Naive thymus-derived CD8-positive, alpha-beta T cell (primary cell): Measurements from ENCODE around the gene FAM3D. TPM values are rescaled to one million over a fixed set of nuclear protein-coding genes. Genes with fewer than 3 reads are reported as not detected.

Experiments
- ATAC-seq, 2 donors: fragments of 150-1000 bp; cut with Tn5 transposase in 1 of 2; sonication (Bioruptor Pico), chemical (Tn5 transposase) in 1 of 2; 1 replicate in 1 of 2; 2 replicates in 1 of 2; pipeline ENCODE4 v1.10.0; 2021; ENCODE audit warnings: mild to moderate bottlenecking in 2 of 2, moderate library complexity in 2 of 2
- POLR2A ChIA-PET: fragments of 350-600 bp; sonication (Branson Sonifier 250); formaldehyde crosslinking; loops from one replicate; lab custom pipeline; 2021; ENCODE audit warnings: antibody characterized with exemption; lab: Charles Lee
- DNase-seq, 10 donors: peaks; one replicate each; pipeline versions ENCODE4 v3.0.0 to v3.0.0-alpha.2; 2020 to 2022
- H3K27ac Mint-ChIP-seq, 10 donors: one replicate each; pipeline ENCODE4 v1.8.0; 2020 to 2022; ENCODE audit warnings: mild to moderate bottlenecking in 10 of 10, mixed read lengths in 10 of 10, moderate library complexity in 4 of 10, inconsistent platforms in 1 of 10
- H3K27me3 Mint-ChIP-seq, 5 donors: one replicate each; pipeline ENCODE4 v1.8.0; 2021 to 2022; ENCODE audit warnings: mixed read lengths in 5 of 5
- H3K36me3 Mint-ChIP-seq, 3 donors: one replicate each; pipeline ENCODE4 v1.8.0; 2020 to 2022; ENCODE audit warnings: mixed read lengths in 3 of 3, mild to moderate bottlenecking in 2 of 3, inconsistent platforms in 1 of 3
- H3K4me1 Mint-ChIP-seq, 4 donors: one replicate each; pipeline ENCODE4 v1.8.0; 2021 to 2022; ENCODE audit warnings: mixed read lengths in 4 of 4
- H3K4me3 Mint-ChIP-seq, 10 donors: one replicate each; pipeline ENCODE4 v1.8.0; 2020 to 2022; ENCODE audit warnings: mild to moderate bottlenecking in 10 of 10, mixed read lengths in 10 of 10, moderate library complexity in 6 of 10, inconsistent platforms in 1 of 10
- H3K9me3 Mint-ChIP-seq, 9 donors: one replicate each; pipeline ENCODE4 v1.8.0; 2020 to 2022; ENCODE audit warnings: mixed read lengths in 9 of 9, mild to moderate bottlenecking in 3 of 9, inconsistent platforms in 1 of 9, moderate library complexity in 1 of 9
- polyA plus RNA-seq, 3 donors: library from polyadenylated mRNA; unstranded; fragments of 300-500 nt; fragmentation: Illumina TruSeq; gene quantifications; one replicate each; pipeline ENCODE4 v1.2.3, GENCODE V29; 2021
- total RNA-seq, 8 experiments: library from RNA in 2 of 8; stranded (reverse) in 2 of 8; gene quantifications; one replicate each; pipeline ENCODE4 v1.2.3 and lab custom pipeline; 2021 to 2026

Gene FAM3D
- total and polyA plus RNA-seq, 5 experiments from 2014 or later, result not detected

GRCh38 chr3:58660998-58661397, 5.6 kb downstream of the FAM3D start:
- Mint-ChIP-seq H3K9me3 (no peaks in the 10 kb centered on the region), H3K36me3 (no peaks in the 10 kb centered on the region), H3K27me3 (peaks cover 2 to 19% (median 13%) of the 10 kb centered on the region in 5 donors), H3K4me3 (no peak overlapping the region), H3K27ac (peak overlapping the region in 1 of 10 donors; percentile 15), H3K4me1 (no peaks in the 10 kb centered on the region)
- DNase-seq (no peak), ATAC-seq (no peak)
- POLR2A ChIA-PET, result no interaction called here

GRCh38 chr3:58659051-58659675, 7.4 kb downstream of the FAM3D start:
- POLR2A ChIA-PET, result no interaction called here
- H3K27ac Mint-ChIP-seq, result no peak overlapping the region
- ATAC-seq, result no peak
- no peaks in the 10 kb centered on the region for H3K9me3 Mint-ChIP-seq
- H3K36me3 Mint-ChIP-seq, result no peaks in the 10 kb centered on the region
- H3K27me3 Mint-ChIP-seq, result peaks cover 6 to 24% (median 13%) of the 10 kb centered on the region in 5 donors
- no peaks in the 10 kb centered on the region for H3K4me1 Mint-ChIP-seq
- no peak for DNase-seq
- no peak overlapping the region for H3K4me3 Mint-ChIP-seq

- Mint-ChIP-seq H3K27ac (no peak overlapping the region), H3K4me1 (no peaks in the 10 kb centered on the region), H3K36me3 (no peaks in the 10 kb centered on the region), H3K9me3 (no peaks in the 10 kb centered on the region), H3K27me3 (peaks cover 6 to 24% (median 15%) of the 10 kb centered on the region in 5 donors), H3K4me3 (no peak overlapping the region)
- ATAC-seq (no peak), DNase-seq (no peak)
- POLR2A ChIA-PET, result no interaction called here
Observed at GRCh38 chr3:58658508-58658907, 8.1 kb downstream of the FAM3D start.

- H3K36me3 Mint-ChIP-seq, result no peaks in the 10 kb centered on the region
Observed at GRCh38 chr3:58657571-58658141, 8.9 kb downstream of the FAM3D start.

GRCh38 chr3:58657036-58657520, 9.5 kb downstream of the FAM3D start:
- POLR2A ChIA-PET, result no interaction called here
- Mint-ChIP-seq H3K36me3 (no peaks in the 10 kb centered on the region), H3K27me3 (peaks cover 6 to 27% (median 20%) of the 10 kb centered on the region in 5 donors), H3K27ac (no peak overlapping the region), H3K4me1 (peaks cover 0 to 2% (median 0%) of the 10 kb centered on the region in 4 donors), H3K9me3 (no peaks in the 10 kb centered on the region), H3K4me3 (no peak overlapping the region)
- ATAC-seq (no peak), DNase-seq (no peak)

More at GRCh38 chr3:58657571-58658141, 8.9 kb downstream of the FAM3D start:
- H3K27ac Mint-ChIP-seq, result no peak overlapping the region
- H3K4me3 Mint-ChIP-seq, result no peak overlapping the region
- H3K27me3 Mint-ChIP-seq, result peaks cover 6 to 24% (median 20%) of the 10 kb centered on the region in 5 donors
- no peaks in the 10 kb centered on the region for H3K9me3 Mint-ChIP-seq
- POLR2A ChIA-PET, result no interaction called here
- no peaks in the 10 kb centered on the region for H3K4me1 Mint-ChIP-seq
- ATAC-seq, result no peak
- DNase-seq, result no peak

- H3K27ac Mint-ChIP-seq, result no peak overlapping the region
- POLR2A ChIA-PET, result no interaction called here
- H3K4me1 Mint-ChIP-seq, result peaks cover 0 to 2% (median 0%) of the 10 kb centered on the region in 4 donors
- H3K36me3 Mint-ChIP-seq, result no peaks in the 10 kb centered on the region
- H3K9me3 Mint-ChIP-seq, result no peaks in the 10 kb centered on the region
- no peak overlapping the region for H3K4me3 Mint-ChIP-seq
- DNase-seq (peak in 1 of 10 donors; percentile 14), ATAC-seq (no peak)
- peaks cover 6 to 28% (median 20%) of the 10 kb centered on the region in 5 donors for H3K27me3 Mint-ChIP-seq
Observed at GRCh38 chr3:58656631-58657030, 9.9 kb downstream of the FAM3D start.

GRCh38 chr3:58654466-58654865, 12.1 kb downstream of the FAM3D start:
- H3K27me3 Mint-ChIP-seq, result peaks cover 6 to 30% (median 20%) of the 10 kb centered on the region in 5 donors
- peak in 1 of 10 donors; percentile 23 for DNase-seq
- no peak for ATAC-seq
- POLR2A ChIA-PET, result no interaction called here
- peaks cover 0 to 2% (median 0%) of the 10 kb centered on the region in 4 donors for H3K4me1 Mint-ChIP-seq
- no peaks in the 10 kb centered on the region for H3K9me3 Mint-ChIP-seq
- no peaks in the 10 kb centered on the region for H3K36me3 Mint-ChIP-seq
- H3K4me3 Mint-ChIP-seq, result no peak overlapping the region
- no peak overlapping the region for H3K27ac Mint-ChIP-seq

GRCh38 chr3:58652624-58653023, 13.9 kb downstream of the FAM3D start:
- Mint-ChIP-seq H3K4me3 (no peak overlapping the region), H3K4me1 (peaks cover 0 to 2% (median 0%) of the 10 kb centered on the region in 4 donors), H3K27me3 (peaks cover 6 to 30% (median 18%) of the 10 kb centered on the region in 5 donors), H3K27ac (no peak overlapping the region), H3K9me3 (no peaks in the 10 kb centered on the region), H3K36me3 (no peaks in the 10 kb centered on the region)
- ATAC-seq (no peak), DNase-seq (no peak)
- POLR2A ChIA-PET, result no interaction called here

- H3K9me3 Mint-ChIP-seq, result no peaks in the 10 kb centered on the region
- peaks cover 4 to 22% (median 10%) of the 10 kb centered on the region in 5 donors for H3K27me3 Mint-ChIP-seq
- H3K27ac Mint-ChIP-seq, result no peak overlapping the region
- ATAC-seq (no peak), DNase-seq (no peak)
- peaks cover 0 to 2% (median 0%) of the 10 kb centered on the region in 4 donors for H3K4me1 Mint-ChIP-seq
- POLR2A ChIA-PET, result no interaction called here
- no peaks in the 10 kb centered on the region for H3K36me3 Mint-ChIP-seq
- no peak overlapping the region for H3K4me3 Mint-ChIP-seq
Observed at GRCh38 chr3:58651276-58651675, 15.3 kb downstream of the FAM3D start.

- ATAC-seq (no peak), DNase-seq (no peak)
- POLR2A ChIA-PET, result no interaction called here
- peaks cover 0 to 8% (median 0%) of the 10 kb centered on the region in 5 donors for H3K27me3 Mint-ChIP-seq
- H3K36me3 Mint-ChIP-seq, result no peaks in the 10 kb centered on the region
- H3K4me3 Mint-ChIP-seq, result no peak overlapping the region
- no peak overlapping the region for H3K27ac Mint-ChIP-seq
- peaks cover 0 to 1% (median 0%) of the 10 kb centered on the region in 4 donors for H3K4me1 Mint-ChIP-seq
- no peaks in the 10 kb centered on the region for H3K9me3 Mint-ChIP-seq
Observed at GRCh38 chr3:58647381-58648141, 19.0 kb downstream of the FAM3D start.

GRCh38 chr3:58646503-58646902, 20.1 kb downstream of the FAM3D start:
- no peaks in the 10 kb centered on the region for H3K4me1 Mint-ChIP-seq
- H3K27ac Mint-ChIP-seq, result no peak overlapping the region
- ATAC-seq (no peak), DNase-seq (no peak)
- H3K27me3 Mint-ChIP-seq, result peaks cover 0 to 3% (median 0%) of the 10 kb centered on the region in 5 donors
- no peaks in the 10 kb centered on the region for H3K9me3 Mint-ChIP-seq
- POLR2A ChIA-PET, result no interaction called here
- no peak overlapping the region for H3K4me3 Mint-ChIP-seq
- H3K36me3 Mint-ChIP-seq, result no peaks in the 10 kb centered on the region

- H3K9me3 Mint-ChIP-seq, result no peaks in the 10 kb centered on the region
- H3K4me1 Mint-ChIP-seq, result peaks cover 0 to 2% (median under 1%) of the 10 kb centered on the region in 4 donors
- no peaks in the 10 kb centered on the region for H3K36me3 Mint-ChIP-seq
- peaks cover 0 to 3% (median 0%) of the 10 kb centered on the region in 5 donors for H3K27me3 Mint-ChIP-seq
- POLR2A ChIA-PET, result no interaction called here
- DNase-seq, result no peak
- ATAC-seq, result no peak
- no peak overlapping the region for H3K4me3 Mint-ChIP-seq
- no peak overlapping the region for H3K27ac Mint-ChIP-seq
Observed at GRCh38 chr3:58645726-58646125, 20.8 kb downstream of the FAM3D start.

- DNase-seq, result no peak
- peaks cover 0 to 5% (median 0%) of the 10 kb centered on the region in 5 donors for H3K27me3 Mint-ChIP-seq
- no peaks in the 10 kb centered on the region for H3K9me3 Mint-ChIP-seq
- POLR2A ChIA-PET, result no interaction called here
- no peak overlapping the region for H3K4me3 Mint-ChIP-seq
- no peaks in the 10 kb centered on the region for H3K36me3 Mint-ChIP-seq
- ATAC-seq, result no peak
- H3K4me1 Mint-ChIP-seq, result peaks cover 0 to 8% (median 2%) of the 10 kb centered on the region in 4 donors
- peak overlapping the region in 2 of 10 donors; percentile 11 to 22 for H3K27ac Mint-ChIP-seq
Observed at GRCh38 chr3:58642846-58643245, 23.7 kb downstream of the FAM3D start.
